HEK293 (cell line): ENCODE results near the gene CCDC14.

Experiments
- MEIS1 ChIP-seq: sonication (generic); formaldehyde crosslinking; IDR thresholded peaks from 2 replicates; pipeline ENCODE4 v1.8.1; 2022; ENCODE audit warnings: missing genetic modification reagents, mild to moderate bottlenecking, borderline replicate concordance
- SP3 ChIP-seq: fragments of 450-650 bp; formaldehyde crosslinking; IDR thresholded peaks from 2 replicates; pipeline ENCODE4 v1.5.1; 2016; ENCODE audit warnings: missing biosample characterization, missing genetic modification characterization
- TCF7L2 ChIP-seq: IDR thresholded peaks from 2 replicates; pipeline ENCODE4 v1.6.1; 2011; ENCODE audit warnings: low read depth, mild to moderate bottlenecking, inconsistent platforms, low read length, moderate library complexity, borderline replicate concordance
- YY1 ChIP-seq: fragments of 450-650 bp; formaldehyde crosslinking; IDR thresholded peaks from 2 replicates; pipeline ENCODE4 v1.5.1; 2018; ENCODE audit warnings: missing biosample characterization, missing genetic modification characterization
- ZBTB7A ChIP-seq: fragments of 450-650 bp; formaldehyde crosslinking; IDR thresholded peaks from 2 replicates; pipeline ENCODE4 v1.5.1; 2016; ENCODE audit warnings: low read depth, missing biosample characterization, missing genetic modification characterization
- ZIC2 ChIP-seq: fragments of 450-650 bp; formaldehyde crosslinking; IDR thresholded peaks from 2 replicates; pipeline ENCODE4 v1.5.1; 2016; ENCODE audit warnings: missing biosample characterization, missing genetic modification characterization
- ZNF140 ChIP-seq: fragments of 450-650 bp; formaldehyde crosslinking; IDR thresholded peaks from 2 replicates; pipeline ENCODE4 v1.5.1; 2016; ENCODE audit warnings: missing biosample characterization, missing genetic modification characterization
- TF ChIP-seq, protein P1 (sequence below): fragments of 450-650 bp; formaldehyde crosslinking; IDR thresholded peaks from 2 replicates; pipeline ENCODE4 v1.5.1; 2016; ENCODE audit warnings: missing biosample characterization, missing genetic modification characterization

DNA sequence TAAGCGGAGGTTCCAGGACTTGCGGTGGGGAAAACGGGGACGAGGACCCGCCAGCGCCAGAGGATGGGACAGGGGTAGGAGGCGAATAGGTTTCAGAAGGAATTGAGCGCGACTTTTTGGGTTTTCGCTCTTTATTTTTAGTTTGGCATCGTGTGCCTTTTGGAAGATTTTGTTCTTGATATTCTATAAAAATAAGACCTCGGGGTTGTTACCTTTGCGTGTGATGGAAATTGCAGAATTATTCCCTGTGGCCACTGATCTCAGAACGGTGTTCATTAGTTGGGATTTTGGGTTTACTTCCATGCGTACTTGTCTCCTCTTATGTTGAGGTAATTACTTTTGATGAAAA, 453 bp upstream of the CCDC14 start:
- TF ChIP-seq, protein P1, sequence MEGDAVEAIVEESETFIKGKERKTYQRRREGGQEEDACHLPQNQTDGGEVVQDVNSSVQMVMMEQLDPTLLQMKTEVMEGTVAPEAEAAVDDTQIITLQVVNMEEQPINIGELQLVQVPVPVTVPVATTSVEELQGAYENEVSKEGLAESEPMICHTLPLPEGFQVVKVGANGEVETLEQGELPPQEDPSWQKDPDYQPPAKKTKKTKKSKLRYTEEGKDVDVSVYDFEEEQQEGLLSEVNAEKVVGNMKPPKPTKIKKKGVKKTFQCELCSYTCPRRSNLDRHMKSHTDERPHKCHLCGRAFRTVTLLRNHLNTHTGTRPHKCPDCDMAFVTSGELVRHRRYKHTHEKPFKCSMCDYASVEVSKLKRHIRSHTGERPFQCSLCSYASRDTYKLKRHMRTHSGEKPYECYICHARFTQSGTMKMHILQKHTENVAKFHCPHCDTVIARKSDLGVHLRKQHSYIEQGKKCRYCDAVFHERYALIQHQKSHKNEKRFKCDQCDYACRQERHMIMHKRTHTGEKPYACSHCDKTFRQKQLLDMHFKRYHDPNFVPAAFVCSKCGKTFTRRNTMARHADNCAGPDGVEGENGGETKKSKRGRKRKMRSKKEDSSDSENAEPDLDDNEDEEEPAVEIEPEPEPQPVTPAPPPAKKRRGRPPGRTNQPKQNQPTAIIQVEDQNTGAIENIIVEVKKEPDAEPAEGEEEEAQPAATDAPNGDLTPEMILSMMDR (tag by site-specific recombination) = no peak
- no peak for TF ChIP-seq SP3 (tag by site-specific recombination)
- TF ChIP-seq ZBTB7A = no peak
- no peak for TF ChIP-seq ZNF140 (tag by site-specific recombination)
- no peak for TF ChIP-seq YY1 (tag by site-specific recombination)
- TF ChIP-seq ZIC2 = no peak
- TF ChIP-seq MEIS1 = no peak
- TF ChIP-seq TCF7L2 = no peak
